G401.6 (cell line): ENCODE measurements around the gene DOHH.

Experiments
- FAIRE-seq: peaks from 2 replicates; lab custom pipeline; 2012; peaks lifted over from hg19 to GRCh38; lab: Jason Lieb, UNC

The DOHH gene

GRCh38 chr19:3477506-3477905 is 23.0 kb downstream of the DOHH start:
- no peak for FAIRE-seq

- no peak for FAIRE-seq
Observed at GRCh38 chr19:3476830-3477229, 23.6 kb downstream of the DOHH start.

GRCh38 chr19:3475449-3475848 is 25.0 kb downstream of the DOHH start:
- FAIRE-seq, result no peak

- no peak for FAIRE-seq
Observed at GRCh38 chr19:3474614-3475013, 25.9 kb downstream of the DOHH start.

DNA sequence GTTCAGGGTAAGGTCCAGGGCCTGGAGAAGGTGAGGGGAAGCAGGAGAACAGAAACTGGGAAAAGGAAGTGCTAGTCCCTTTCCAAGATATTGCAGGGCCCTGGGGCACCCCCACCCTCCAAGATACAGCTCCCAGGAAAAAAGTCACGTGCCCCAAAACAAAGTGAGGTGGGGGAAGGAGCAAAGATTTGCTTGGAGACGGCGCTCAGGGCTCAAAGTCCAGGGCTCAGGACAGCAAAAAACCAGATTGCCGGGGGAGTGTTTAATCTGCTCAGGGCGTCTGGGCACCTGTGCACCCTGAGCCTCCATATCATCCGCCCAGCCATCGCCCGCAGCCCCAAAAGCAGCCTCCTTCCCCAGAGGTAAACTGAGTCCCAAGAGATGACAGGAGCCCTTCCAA is 26.5 kb downstream of the DOHH start:
- no peak for FAIRE-seq

- no peak for FAIRE-seq
Observed at GRCh38 chr19:3471954-3472655, 28.4 kb downstream of the DOHH start.

DNA sequence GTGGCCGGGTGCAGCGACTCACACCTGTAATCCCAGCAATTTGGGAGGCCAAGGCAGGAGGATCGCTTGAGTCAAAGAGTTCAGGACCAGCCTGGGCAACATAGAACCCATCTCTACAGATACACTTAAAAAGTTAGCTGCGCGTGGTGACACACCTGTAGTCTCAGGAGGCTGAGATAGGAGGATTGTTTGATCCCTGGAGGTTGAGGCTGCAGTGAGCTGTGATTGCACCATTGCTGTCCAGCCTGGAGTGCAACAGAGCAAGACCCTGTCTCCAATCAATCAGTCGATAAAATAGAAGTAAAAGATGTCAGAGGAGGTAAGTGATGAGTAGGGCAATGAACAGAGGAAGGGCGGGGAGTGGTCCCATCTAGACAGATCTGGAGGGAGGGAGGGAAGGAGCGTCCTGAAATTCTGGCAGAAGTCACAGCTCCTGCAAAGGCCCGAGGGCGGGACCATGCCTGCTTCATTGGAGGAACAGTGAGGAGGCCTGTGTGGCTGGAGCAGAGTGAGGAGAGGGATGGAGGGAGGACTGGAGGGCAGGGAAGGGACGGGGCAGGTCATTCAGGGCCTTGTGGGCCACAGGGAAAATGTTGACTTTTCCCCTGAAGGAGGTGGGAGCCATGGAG is 29.9 kb downstream of the DOHH start:
- FAIRE-seq, result no peak

DNA sequence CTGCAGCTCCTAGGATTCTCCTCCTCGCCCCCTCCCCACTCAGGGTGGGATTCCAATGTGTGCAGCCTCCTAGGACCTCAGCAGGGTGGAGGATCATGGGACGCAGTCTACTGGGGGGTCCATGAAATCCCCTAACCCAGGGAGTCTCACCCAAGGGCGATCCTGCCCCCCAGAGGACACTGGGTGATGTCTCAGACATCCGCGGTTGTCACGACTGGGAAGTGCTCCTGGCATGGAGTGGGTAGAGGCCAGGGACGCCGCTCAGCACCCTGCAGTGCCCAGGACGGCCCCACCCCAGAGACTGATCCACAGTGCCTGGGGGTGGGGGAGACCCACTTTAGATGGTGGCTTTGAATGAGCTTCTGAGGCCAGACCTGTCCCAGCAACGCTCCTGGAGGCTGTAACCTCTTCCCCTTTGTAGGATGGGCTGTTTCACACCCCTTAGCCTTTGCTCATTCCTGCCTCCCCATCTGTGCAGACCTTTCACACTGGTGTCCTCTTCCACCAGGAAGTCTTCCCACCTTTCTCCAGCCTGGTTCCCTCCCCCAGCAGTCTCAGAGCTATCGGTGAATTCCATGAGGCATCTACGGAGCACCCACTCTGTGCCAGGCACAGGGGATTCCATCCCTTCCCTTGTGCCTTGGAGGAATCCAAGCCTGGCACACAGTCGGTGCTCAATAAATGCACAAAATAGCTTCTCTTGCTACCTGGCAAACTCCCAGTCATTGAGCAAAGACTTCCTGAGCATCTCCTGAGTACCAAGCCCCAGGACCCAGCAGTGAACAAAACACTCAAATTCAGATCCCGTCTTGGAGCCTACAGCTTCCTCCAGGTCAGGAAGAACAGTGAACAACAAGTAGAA is 30.6 kb downstream of the DOHH start:
- no peak for FAIRE-seq

DNA sequence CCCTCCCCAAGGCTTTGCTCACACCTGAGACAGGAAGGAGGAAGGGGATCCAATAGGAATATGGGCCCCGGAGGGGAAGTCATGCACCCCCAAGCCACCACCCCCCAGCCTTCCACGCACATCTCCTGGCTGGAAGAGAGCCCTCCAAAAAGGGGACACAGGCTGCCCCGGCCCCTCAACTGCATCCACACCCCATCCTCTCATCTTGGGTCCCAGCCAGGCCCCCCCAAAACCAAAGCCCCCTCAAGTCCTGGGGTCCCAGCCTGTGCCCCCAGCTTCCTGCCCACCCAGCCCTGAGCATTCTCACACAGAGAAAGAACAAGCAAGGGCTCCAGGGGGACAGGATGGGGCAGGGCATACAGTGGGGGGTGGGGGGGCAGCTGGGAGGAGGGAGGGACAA is 32.3 kb downstream of the DOHH start:
- FAIRE-seq, result no peak

- no peak for FAIRE-seq
Observed at GRCh38 chr19:3467437-3468198, 32.9 kb downstream of the DOHH start.

DNA sequence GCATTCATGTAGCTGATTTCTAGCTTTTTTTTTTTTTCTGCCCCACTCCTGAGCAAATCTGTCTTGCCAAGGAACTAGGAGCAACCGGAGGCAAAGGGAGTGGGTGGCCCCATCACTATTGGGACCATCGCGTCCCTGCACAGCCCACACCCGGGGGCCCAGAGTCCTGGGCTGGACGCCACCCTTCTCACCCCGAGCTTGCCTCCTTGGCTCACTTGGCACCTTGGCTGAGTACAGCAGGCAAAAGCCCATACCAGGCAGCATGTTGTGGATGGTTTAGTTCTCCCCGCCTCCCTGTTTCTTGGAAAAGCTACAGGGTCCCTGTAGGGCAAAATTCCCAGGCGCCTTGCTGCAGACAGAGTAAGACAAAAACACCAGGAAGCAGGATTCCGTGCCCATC is 33.8 kb downstream of the DOHH start:
- no peak for FAIRE-seq

GRCh38 chr19:3465552-3465951 is 34.9 kb downstream of the DOHH start:
- FAIRE-seq, result no peak

- no peak for FAIRE-seq
Observed at GRCh38 chr19:3464587-3465235, 35.8 kb downstream of the DOHH start.

- no peak for FAIRE-seq
Observed at GRCh38 chr19:3463714-3464586, 36.5 kb downstream of the DOHH start.

DNA sequence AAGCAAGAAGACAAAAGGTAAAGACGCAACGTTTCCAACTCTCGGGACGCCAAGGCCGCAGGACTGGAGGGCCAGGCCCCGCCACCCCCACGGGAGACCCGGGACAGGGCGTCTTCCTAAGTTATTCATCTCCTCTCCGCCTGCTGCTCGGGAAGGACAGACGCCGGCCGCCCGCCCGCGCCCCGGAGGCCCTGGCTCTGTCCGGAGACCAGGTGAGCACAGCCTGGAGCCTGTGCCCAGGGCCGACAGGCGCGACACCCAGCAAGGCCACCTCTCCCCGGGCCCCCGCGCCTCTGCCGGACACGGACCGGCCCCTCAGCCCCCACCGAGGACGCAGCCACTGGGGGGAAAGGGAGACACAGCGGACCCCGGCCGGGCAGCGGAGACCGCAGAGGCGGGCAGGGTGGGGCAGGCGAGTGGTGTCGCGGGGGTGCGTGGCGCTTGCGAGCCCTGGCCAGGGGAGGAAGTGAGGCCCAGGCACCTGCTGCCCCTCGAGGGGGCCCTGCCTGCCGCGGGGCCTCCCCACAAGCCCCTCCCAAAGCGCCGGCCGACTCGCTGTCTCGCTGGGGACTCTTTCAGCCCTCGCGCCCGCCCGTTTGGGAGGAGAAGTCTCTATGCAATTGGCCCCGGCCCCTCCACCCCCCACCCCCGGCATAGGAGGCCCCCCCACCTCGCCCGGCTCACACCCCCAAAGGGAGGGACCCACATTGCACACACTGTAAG is 37.3 kb downstream of the DOHH start:
- FAIRE-seq, result no peak

GRCh38 chr19:3459965-3460582 is 40.4 kb downstream of the DOHH start:
- no peak for FAIRE-seq

GRCh38 chr19:3459089-3459881 is 41.2 kb downstream of the DOHH start:
- no peak for FAIRE-seq

GRCh38 chr19:3458229-3459088 is 42.0 kb downstream of the DOHH start:
- no peak for FAIRE-seq
